HEK293 (cell line): ENCODE measurements around the gene APOBEC3G.

Experiments used
- CTCF ChIA-PET: fragments of 350-600 bp; formaldehyde crosslinking; extraction: SDS; loops from one replicate; lab custom pipeline; 2021; ENCODE audit warnings: antibody characterized with exemption; lab: Yijun Ruan, JAX
- POLR2A ChIA-PET: fragments of 300-600 bp; formaldehyde crosslinking; extraction: SDS; loops from one replicate; lab custom pipeline; 2020; ENCODE audit warnings: antibody characterized with exemption, inconsistent platforms; lab: Yijun Ruan, JAX
- H3K27ac ChIP-seq: fragments of 200-500 bp; sonication (Bioruptor generic); 2 replicates; pipeline ENCODE4 v1.5.1; 2014; ENCODE audit warnings: low read depth, low read length, control low read depth, inconsistent platforms; ENCODE audit errors: extremely low read depth
- H3K36me3 ChIP-seq, 2 experiments: fragments of 200-500 bp in 1 of 2; sonication (Bioruptor generic) in 1 of 2; 1 replicate in 1 of 2; 2 replicates in 1 of 2; pipeline ENCODE4 v1.5.1; 2014 to 2017; ENCODE audit warnings: inconsistent platforms in 2 of 2, low read length in 2 of 2; ENCODE audit not compliant: control insufficient read depth in 2 of 2, insufficient read depth in 1 of 2
- H3K4me1 ChIP-seq: fragments of 200-500 bp; sonication (Bioruptor generic); 2 replicates; pipeline ENCODE4 v1.5.1; 2014; ENCODE audit warnings: mild to moderate bottlenecking, low read length, inconsistent platforms; ENCODE audit not compliant: control insufficient read depth, insufficient read depth
- H3K4me3 ChIP-seq: 2 replicates; pipeline ENCODE4 v1.5.1; 2011; ENCODE audit warnings: low read depth, mild to moderate bottlenecking, control low read depth, low read length, moderate library complexity
- H3K9me3 ChIP-seq: fragments of 200-500 bp; sonication (Bioruptor generic); 2 replicates; pipeline ENCODE4 v1.5.1; 2014; ENCODE audit warnings: low read depth, low read length, inconsistent platforms; ENCODE audit not compliant: control insufficient read depth, insufficient read depth
- KLF1 ChIP-seq: fragments of 450-650 bp; formaldehyde crosslinking; IDR thresholded peaks from 2 replicates; pipeline ENCODE4 v1.5.1; 2016; ENCODE audit warnings: missing biosample characterization, missing genetic modification characterization
- KLF7 ChIP-seq: fragments of 450-650 bp; formaldehyde crosslinking; IDR thresholded peaks from 2 replicates; pipeline ENCODE4 v1.5.1; 2016; ENCODE audit warnings: missing biosample characterization, missing genetic modification characterization, borderline replicate concordance
- ZNF266 ChIP-seq: fragments of 450-650 bp; formaldehyde crosslinking; IDR thresholded peaks from 2 replicates; pipeline ENCODE4 v1.5.1; 2016; ENCODE audit warnings: missing biosample characterization, missing genetic modification characterization, low read depth
- ZNF391 ChIP-seq: fragments of 450-650 bp; formaldehyde crosslinking; IDR thresholded peaks from 2 replicates; pipeline ENCODE4 v1.5.1; 2016; ENCODE audit warnings: low read depth, missing biosample characterization, missing genetic modification characterization, borderline replicate concordance
- ZNF394 ChIP-seq: fragments of 450-650 bp; formaldehyde crosslinking; IDR thresholded peaks from 2 replicates; pipeline ENCODE4 v1.5.1; 2016; ENCODE audit warnings: missing biosample characterization, missing genetic modification characterization, mild to moderate bottlenecking, moderate library complexity, borderline replicate concordance
- ZNF596 ChIP-seq: fragments of 450-650 bp; IDR thresholded peaks from 2 replicates; pipeline ENCODE4 v1.5.0; 2018; ENCODE audit warnings: missing biosample characterization, mild to moderate bottlenecking, missing genetic modification characterization, moderate library complexity
- ZNF660 ChIP-seq: fragments of 450-650 bp; IDR thresholded peaks from 2 replicates; pipeline ENCODE4 v1.5.1; 2018; ENCODE audit warnings: missing biosample characterization, mild to moderate bottlenecking, missing genetic modification characterization
- ZNF747 ChIP-seq: fragments of 450-650 bp; formaldehyde crosslinking; IDR thresholded peaks from 2 replicates; pipeline ENCODE4 v1.5.1; 2016; ENCODE audit warnings: missing biosample characterization, missing genetic modification characterization
- ZNF791 ChIP-seq: fragments of 450-650 bp; formaldehyde crosslinking; IDR thresholded peaks from 2 replicates; pipeline ENCODE4 v1.5.1; 2016; ENCODE audit warnings: missing biosample characterization, missing genetic modification characterization
- ZNF830 ChIP-seq: fragments of 450-650 bp; IDR thresholded peaks from 2 replicates; pipeline ENCODE4 v1.5.0; 2018; ENCODE audit warnings: missing biosample characterization, missing genetic modification characterization, low read depth, mild to moderate bottlenecking, moderate library complexity
- TF ChIP-seq, protein P1 (sequence below): fragments of 450-650 bp; formaldehyde crosslinking; IDR thresholded peaks from 2 replicates; pipeline ENCODE4 v1.5.1; 2016; ENCODE audit warnings: missing biosample characterization, missing genetic modification characterization
- TF ChIP-seq, protein P2 (sequence below): fragments of 450-650 bp; formaldehyde crosslinking; IDR thresholded peaks from 2 replicates; pipeline ENCODE4 v1.5.1; 2016; ENCODE audit warnings: missing biosample characterization, missing genetic modification characterization
- TF ChIP-seq, protein P3 (sequence below): fragments of 450-650 bp; formaldehyde crosslinking; IDR thresholded peaks from 2 replicates; pipeline ENCODE4 v1.5.1; 2016; ENCODE audit warnings: missing biosample characterization, missing genetic modification characterization, borderline replicate concordance
- TF ChIP-seq, protein P4 (sequence below): fragments of 450-650 bp; formaldehyde crosslinking; IDR thresholded peaks from 2 replicates; pipeline ENCODE4 v1.5.1; 2016; ENCODE audit warnings: missing biosample characterization, missing genetic modification characterization

Gene APOBEC3G

DNA sequence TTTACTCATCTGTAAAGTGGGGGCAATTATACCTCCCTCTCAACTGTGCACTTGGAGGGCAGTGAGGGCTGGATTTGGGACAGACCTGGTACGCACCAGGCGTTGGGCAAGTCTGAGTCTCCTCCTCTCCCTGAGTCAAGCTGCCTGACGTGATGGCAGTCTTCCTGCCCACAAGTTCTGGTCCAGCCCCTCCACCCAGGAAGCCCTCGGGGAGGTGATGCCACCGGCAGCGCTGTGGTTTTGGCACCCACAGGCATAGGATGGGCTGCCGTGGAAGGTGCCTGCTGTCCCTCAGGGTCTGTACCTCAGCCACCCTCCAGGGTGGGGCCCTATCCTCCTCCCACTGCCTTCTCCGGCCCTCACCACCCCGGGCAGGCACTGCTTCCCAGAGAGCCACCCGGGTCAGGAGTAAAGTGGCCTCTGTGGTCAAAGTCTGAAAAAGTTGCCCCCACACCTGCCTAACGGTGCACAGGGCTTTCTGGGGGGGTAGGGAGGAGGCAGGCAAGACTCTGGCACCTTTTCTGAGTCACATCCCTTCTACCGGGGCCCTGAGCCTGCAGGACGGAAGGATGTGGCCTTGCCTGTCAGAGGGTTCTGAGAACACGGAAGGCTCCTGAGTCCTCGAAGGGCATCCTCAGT is 13.5 kb downstream of the APOBEC3G start (continued):
- TF ChIP-seq ZNF660 (tag by site-specific recombination) (no peak), ZNF791 (tag by site-specific recombination) (no peak), ZNF266 (tag by site-specific recombination) (no peak), ZNF596 (tag by site-specific recombination) (no peak), KLF1 (tag by site-specific recombination) (no peak), ZNF830 (no peak)
- TF ChIP-seq, protein P1, sequence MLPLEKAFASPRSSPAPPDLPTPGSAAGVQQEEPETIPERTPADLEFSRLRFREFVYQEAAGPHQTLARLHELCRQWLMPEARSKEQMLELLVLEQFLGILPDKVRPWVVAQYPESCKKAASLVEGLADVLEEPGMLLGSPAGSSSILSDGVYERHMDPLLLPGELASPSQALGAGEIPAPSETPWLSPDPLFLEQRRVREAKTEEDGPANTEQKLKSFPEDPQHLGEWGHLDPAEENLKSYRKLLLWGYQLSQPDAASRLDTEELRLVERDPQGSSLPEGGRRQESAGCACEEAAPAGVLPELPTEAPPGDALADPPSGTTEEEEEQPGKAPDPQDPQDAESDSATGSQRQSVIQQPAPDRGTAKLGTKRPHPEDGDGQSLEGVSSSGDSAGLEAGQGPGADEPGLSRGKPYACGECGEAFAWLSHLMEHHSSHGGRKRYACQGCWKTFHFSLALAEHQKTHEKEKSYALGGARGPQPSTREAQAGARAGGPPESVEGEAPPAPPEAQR: no peak

DNA sequence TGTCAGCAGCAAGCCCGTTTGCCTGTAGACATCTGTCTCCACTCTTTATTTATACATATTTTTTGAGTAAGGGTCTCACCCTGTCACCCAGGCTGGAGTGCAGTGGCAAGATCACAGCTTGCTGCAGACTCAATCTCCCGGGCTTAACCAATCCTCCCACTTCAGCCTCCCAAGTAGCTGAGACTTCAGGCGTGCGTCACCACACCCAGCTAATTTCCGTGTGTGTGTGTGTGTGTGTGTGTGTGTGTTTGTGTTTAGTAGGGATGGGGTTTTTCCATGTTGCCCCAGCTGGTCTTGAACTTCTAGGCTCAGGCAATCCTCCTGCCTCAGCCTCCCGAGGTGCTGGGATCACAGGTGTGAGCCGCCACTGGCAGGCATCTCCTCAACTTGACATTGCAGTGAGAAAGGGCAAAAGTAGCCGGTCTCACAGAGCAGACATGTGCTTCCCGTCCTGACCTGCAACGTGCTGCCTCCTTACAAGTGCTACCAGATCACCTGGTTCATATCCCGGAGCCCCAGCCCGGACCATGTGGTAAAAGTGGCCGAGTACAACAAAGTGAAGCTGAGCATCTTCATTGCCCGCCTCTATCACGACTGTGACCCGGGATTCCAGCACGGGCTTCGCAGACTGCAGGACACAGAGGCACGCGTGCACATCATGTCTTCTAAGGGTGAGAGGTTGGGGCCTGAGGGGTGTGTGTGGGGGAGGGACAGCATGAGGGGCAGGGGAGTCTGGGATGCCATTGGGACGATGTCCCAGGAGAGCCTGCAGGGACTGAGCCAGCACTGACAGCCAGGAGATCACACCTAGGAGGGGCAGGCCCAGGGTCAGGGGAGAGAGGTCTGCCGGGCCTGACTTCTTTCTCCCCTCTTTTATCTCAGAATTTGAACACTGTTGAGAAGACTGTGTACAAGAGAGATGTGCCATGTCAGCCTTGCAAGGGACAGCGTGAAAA is 14.3 kb downstream of the APOBEC3G start:
- Histone ChIP-seq H3K27ac (no peak overlapping the region), H3K9me3 (no peaks in the 10 kb centered on the region), H3K4me3 (no peak overlapping the region)
- POLR2A ChIA-PET: no interaction called here
- TF ChIP-seq, protein P2, sequence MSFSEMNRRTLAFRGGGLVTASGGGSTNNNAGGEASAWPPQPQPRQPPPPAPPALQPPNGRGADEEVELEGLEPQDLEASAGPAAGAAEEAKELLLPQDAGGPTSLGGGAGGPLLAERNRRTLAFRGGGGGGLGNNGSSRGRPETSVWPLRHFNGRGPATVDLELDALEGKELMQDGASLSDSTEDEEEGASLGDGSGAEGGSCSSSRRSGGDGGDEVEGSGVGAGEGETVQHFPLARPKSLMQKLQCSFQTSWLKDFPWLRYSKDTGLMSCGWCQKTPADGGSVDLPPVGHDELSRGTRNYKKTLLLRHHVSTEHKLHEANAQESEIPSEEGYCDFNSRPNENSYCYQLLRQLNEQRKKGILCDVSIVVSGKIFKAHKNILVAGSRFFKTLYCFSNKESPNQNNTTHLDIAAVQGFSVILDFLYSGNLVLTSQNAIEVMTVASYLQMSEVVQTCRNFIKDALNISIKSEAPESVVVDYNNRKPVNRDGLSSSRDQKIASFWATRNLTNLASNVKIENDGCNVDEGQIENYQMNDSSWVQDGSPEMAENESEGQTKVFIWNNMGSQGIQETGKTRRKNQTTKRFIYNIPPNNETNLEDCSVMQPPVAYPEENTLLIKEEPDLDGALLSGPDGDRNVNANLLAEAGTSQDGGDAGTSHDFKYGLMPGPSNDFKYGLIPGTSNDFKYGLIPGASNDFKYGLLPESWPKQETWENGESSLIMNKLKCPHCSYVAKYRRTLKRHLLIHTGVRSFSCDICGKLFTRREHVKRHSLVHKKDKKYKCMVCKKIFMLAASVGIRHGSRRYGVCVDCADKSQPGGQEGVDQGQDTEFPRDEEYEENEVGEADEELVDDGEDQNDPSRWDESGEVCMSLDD (tag by site-specific recombination): no peak
- TF ChIP-seq ZNF391 (tag by site-specific recombination): no peak
- TF ChIP-seq ZNF747 (tag by site-specific recombination): no peak
- TF ChIP-seq, protein P3, sequence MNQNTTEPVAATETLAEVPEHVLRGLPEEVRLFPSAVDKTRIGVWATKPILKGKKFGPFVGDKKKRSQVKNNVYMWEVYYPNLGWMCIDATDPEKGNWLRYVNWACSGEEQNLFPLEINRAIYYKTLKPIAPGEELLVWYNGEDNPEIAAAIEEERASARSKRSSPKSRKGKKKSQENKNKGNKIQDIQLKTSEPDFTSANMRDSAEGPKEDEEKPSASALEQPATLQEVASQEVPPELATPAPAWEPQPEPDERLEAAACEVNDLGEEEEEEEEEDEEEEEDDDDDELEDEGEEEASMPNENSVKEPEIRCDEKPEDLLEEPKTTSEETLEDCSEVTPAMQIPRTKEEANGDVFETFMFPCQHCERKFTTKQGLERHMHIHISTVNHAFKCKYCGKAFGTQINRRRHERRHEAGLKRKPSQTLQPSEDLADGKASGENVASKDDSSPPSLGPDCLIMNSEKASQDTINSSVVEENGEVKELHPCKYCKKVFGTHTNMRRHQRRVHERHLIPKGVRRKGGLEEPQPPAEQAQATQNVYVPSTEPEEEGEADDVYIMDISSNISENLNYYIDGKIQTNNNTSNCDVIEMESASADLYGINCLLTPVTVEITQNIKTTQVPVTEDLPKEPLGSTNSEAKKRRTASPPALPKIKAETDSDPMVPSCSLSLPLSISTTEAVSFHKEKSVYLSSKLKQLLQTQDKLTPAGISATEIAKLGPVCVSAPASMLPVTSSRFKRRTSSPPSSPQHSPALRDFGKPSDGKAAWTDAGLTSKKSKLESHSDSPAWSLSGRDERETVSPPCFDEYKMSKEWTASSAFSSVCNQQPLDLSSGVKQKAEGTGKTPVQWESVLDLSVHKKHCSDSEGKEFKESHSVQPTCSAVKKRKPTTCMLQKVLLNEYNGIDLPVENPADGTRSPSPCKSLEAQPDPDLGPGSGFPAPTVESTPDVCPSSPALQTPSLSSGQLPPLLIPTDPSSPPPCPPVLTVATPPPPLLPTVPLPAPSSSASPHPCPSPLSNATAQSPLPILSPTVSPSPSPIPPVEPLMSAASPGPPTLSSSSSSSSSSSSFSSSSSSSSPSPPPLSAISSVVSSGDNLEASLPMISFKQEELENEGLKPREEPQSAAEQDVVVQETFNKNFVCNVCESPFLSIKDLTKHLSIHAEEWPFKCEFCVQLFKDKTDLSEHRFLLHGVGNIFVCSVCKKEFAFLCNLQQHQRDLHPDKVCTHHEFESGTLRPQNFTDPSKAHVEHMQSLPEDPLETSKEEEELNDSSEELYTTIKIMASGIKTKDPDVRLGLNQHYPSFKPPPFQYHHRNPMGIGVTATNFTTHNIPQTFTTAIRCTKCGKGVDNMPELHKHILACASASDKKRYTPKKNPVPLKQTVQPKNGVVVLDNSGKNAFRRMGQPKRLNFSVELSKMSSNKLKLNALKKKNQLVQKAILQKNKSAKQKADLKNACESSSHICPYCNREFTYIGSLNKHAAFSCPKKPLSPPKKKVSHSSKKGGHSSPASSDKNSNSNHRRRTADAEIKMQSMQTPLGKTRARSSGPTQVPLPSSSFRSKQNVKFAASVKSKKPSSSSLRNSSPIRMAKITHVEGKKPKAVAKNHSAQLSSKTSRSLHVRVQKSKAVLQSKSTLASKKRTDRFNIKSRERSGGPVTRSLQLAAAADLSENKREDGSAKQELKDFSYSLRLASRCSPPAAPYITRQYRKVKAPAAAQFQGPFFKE (tag by site-specific recombination): no peak
- TF ChIP-seq ZNF394 (tag by site-specific recombination): no peak
- TF ChIP-seq, protein P4, sequence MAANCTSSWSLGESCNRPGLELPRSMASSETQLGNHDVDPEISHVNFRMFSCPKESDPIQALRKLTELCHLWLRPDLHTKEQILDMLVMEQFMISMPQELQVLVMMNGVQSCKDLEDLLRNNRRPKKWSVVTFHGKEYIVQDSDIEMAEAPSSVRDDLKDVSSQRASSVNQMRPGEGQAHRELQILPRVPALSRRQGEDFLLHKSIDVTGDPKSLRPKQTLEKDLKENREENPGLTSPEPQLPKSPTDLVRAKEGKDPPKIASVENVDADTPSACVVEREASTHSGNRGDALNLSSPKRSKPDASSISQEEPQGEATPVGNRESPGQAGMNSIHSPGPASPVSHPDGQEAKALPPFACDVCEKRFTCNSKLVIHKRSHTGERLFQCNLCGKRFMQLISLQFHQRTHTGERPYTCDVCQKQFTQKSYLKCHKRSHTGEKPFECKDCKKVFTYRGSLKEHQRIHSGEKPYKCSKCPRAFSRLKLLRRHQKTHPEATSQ (tag by site-specific recombination): no peak
- no peak for TF ChIP-seq KLF7
- TF ChIP-seq, all 188 proteins: peak for 0
- CTCF ChIA-PET: interaction anchor here (0.6 to 1.7 kb wide), 2 partner anchors 120 to 222 kb away, joined by 3 read pairs; no protein-coding TSS in a partner anchor
- H3K4me1 ChIP-seq: 0 out of 2 replicates have a peak, but pooled peaks cover 2% of the 10 kb centered on the region
- no peaks in the 10 kb centered on the region for H3K36me3 ChIP-seq
